Transverse colon (tissue), 3 donors: ENCODE results near the gene ERG28.

Source experiments
- CTCF ChIP-seq, 5 experiments: fragments of 200-600 bp in 3 of 5; fragments of 450-650 bp in 2 of 5; sonication (generic) in 3 of 5; IDR thresholded peaks; 1 replicate in 2 of 5; 2 replicates in 3 of 5; pipeline ENCODE4 v1.5.1; 2016 to 2017; ENCODE audit warnings: antibody characterized with exemption in 5 of 5, inconsistent platforms in 3 of 5, mild to moderate bottlenecking in 2 of 5, moderate library complexity in 1 of 5
- EP300 ChIP-seq: sonication (generic); formaldehyde crosslinking; IDR thresholded peaks from one replicate; pipeline ENCODE4 v1.6.1; 2017; ENCODE audit warnings: antibody characterized with exemption, low read depth
- POLR2A ChIP-seq: fragments of 450-650 bp; IDR thresholded peaks from one replicate; pipeline ENCODE4 v1.6.1; 2016; ENCODE audit warnings: antibody characterized with exemption, mild to moderate bottlenecking, moderate library complexity

GRCh38 chr14:75699331-75699730 is 38.7 kb upstream of the ERG28 start:
- TF ChIP-seq POLR2A (no peak), CTCF (IDR thresholded peaks at IDR 0.05) (no peak), EP300 (no peak)
